ENCODE results near the gene AREL1.

Gene AREL1

DNA sequence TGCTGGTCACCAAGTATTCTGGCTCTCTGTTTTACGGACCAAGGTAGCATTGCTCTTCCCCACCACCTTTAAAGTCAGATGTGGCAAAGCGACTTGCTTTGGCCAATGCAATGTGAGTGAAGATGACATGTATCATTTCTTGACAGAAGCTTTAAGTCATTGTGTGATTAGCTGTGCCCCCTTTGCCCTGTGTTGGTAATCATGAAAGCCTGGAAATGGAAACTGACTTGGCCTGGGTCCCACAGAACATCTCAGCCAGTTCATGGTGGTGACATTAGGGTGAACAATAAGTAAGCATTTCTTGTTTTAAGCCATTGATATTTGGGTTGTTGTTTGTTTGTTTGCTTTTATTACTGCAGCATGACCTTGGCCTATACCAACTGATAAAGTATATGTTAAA, 34.4 kb upstream of the AREL1 start:
- DNase-seq (ENCODE audit: low spot score) = no peak
- Histone ChIP-seq H3K27ac (ENCODE audit: poor library complexity, severe bottlenecking) (no peak overlapping the region), H3K9me3 (ENCODE audit: severe bottlenecking) (no peaks in the 10 kb centered on the region), H3K36me3 (ENCODE audit: low read depth) (no peaks in the 10 kb centered on the region), H3K27me3 (ENCODE audit: insufficient read depth, poor library complexity, severe bottlenecking) (no peaks in the 10 kb centered on the region), H3K4me3 (ENCODE audit: severe bottlenecking) (no peak overlapping the region), H3K4me1 (ENCODE audit: insufficient read depth, poor library complexity, severe bottlenecking) (no peaks in the 10 kb centered on the region)
- TF ChIP-seq, protein P1, sequence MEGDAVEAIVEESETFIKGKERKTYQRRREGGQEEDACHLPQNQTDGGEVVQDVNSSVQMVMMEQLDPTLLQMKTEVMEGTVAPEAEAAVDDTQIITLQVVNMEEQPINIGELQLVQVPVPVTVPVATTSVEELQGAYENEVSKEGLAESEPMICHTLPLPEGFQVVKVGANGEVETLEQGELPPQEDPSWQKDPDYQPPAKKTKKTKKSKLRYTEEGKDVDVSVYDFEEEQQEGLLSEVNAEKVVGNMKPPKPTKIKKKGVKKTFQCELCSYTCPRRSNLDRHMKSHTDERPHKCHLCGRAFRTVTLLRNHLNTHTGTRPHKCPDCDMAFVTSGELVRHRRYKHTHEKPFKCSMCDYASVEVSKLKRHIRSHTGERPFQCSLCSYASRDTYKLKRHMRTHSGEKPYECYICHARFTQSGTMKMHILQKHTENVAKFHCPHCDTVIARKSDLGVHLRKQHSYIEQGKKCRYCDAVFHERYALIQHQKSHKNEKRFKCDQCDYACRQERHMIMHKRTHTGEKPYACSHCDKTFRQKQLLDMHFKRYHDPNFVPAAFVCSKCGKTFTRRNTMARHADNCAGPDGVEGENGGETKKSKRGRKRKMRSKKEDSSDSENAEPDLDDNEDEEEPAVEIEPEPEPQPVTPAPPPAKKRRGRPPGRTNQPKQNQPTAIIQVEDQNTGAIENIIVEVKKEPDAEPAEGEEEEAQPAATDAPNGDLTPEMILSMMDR (IDR thresholded peaks at IDR 0.05; ENCODE audit: poor library complexity, severe bottlenecking) = no peak
- no peak for ATAC-seq (ENCODE audit: low read depth)

DNA sequence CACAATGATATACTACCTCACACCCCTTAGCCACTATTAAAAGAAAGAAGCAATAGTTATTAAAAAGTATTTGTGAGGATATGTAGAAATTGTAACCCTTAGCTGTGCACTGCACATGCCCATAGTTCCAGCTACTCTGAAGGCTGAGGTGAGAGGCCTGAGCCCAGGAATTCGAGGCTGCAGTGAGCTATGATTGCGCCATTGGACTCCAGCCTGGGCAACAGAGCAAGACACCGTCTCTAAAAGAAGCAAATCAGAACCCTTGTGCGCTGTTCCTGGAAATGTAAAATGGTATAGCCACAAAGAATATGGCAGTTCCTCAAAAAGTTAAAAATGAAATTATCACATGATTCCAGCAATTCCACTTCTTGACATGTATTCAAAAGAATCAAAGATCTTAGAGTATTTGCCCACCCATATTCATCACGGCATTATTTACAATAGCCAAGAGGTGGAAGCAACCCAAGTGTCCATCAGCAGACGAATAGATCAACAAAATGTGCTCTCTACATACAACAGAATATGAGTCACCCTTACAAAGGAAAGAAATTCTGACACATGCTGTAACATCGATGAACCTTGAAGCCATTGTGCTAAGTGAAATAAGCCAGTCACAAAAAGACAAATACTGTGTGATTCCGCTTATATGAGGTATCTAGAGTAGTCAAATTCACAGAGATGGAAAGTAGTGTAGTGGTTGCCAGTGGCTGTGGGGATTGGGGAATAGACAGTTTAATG, 26.6 kb upstream of the AREL1 start:
- H3K4me3 ChIP-seq (ENCODE audit: severe bottlenecking) = no peak overlapping the region
- ATAC-seq (ENCODE audit: low read depth) = peak; percentile 29; the same call in 1 of the 3 replicates
- H3K9me3 ChIP-seq (ENCODE audit: severe bottlenecking) = no peaks in the 10 kb centered on the region
- no peaks in the 10 kb centered on the region for H3K4me1 ChIP-seq (ENCODE audit: insufficient read depth, poor library complexity, severe bottlenecking)
- H3K27me3 ChIP-seq (ENCODE audit: insufficient read depth, poor library complexity, severe bottlenecking) = no peaks in the 10 kb centered on the region
- H3K36me3 ChIP-seq (ENCODE audit: low read depth) = peaks cover 48% of the 10 kb centered on the region
- no peak for DNase-seq (ENCODE audit: low spot score)
- TF ChIP-seq, protein P1 (IDR thresholded peaks at IDR 0.05; ENCODE audit: poor library complexity, severe bottlenecking) = no peak
- no peak overlapping the region for H3K27ac ChIP-seq (ENCODE audit: poor library complexity, severe bottlenecking)

GRCh38 chr14:74737753-74738325, 25.0 kb upstream of the AREL1 start:
- H3K9me3 ChIP-seq (ENCODE audit: severe bottlenecking) = no peaks in the 10 kb centered on the region
- TF ChIP-seq, protein P1 (IDR thresholded peaks at IDR 0.05; ENCODE audit: poor library complexity, severe bottlenecking) = no peak
- peaks cover 61% of the 10 kb centered on the region for H3K36me3 ChIP-seq (ENCODE audit: low read depth)
- ATAC-seq (ENCODE audit: low read depth) (peak; percentile 53; the same call in 1 of the 3 replicates), DNase-seq (ENCODE audit: low spot score) (no peak)
- H3K27me3 ChIP-seq (ENCODE audit: insufficient read depth, poor library complexity, severe bottlenecking) = no peaks in the 10 kb centered on the region
- no peak overlapping the region for H3K4me3 ChIP-seq (ENCODE audit: severe bottlenecking)
- no peaks in the 10 kb centered on the region for H3K4me1 ChIP-seq (ENCODE audit: insufficient read depth, poor library complexity, severe bottlenecking)
- no peak overlapping the region for H3K27ac ChIP-seq (ENCODE audit: poor library complexity, severe bottlenecking)

GRCh38 chr14:74735125-74735524, 22.2 kb upstream of the AREL1 start:
- Histone ChIP-seq H3K36me3 (ENCODE audit: low read depth) (peaks cover 80% of the 10 kb centered on the region), H3K27ac (ENCODE audit: poor library complexity, severe bottlenecking) (no peak overlapping the region), H3K4me1 (ENCODE audit: insufficient read depth, poor library complexity, severe bottlenecking) (no peaks in the 10 kb centered on the region), H3K4me3 (ENCODE audit: severe bottlenecking) (no peak overlapping the region), H3K27me3 (ENCODE audit: insufficient read depth, poor library complexity, severe bottlenecking) (no peaks in the 10 kb centered on the region), H3K9me3 (ENCODE audit: severe bottlenecking) (no peaks in the 10 kb centered on the region)
- TF ChIP-seq, protein P1 (IDR thresholded peaks at IDR 0.05; ENCODE audit: poor library complexity, severe bottlenecking) = no peak
- ATAC-seq (ENCODE audit: low read depth) = no peak
- DNase-seq (ENCODE audit: low spot score) = no peak

- H3K27me3 ChIP-seq (ENCODE audit: insufficient read depth, poor library complexity, severe bottlenecking) = no peaks in the 10 kb centered on the region
- H3K4me3 ChIP-seq (ENCODE audit: severe bottlenecking) = no peak overlapping the region
- H3K36me3 ChIP-seq (ENCODE audit: low read depth) = peaks cover 77% of the 10 kb centered on the region
- no peak overlapping the region for H3K27ac ChIP-seq (ENCODE audit: poor library complexity, severe bottlenecking)
- no peaks in the 10 kb centered on the region for H3K9me3 ChIP-seq (ENCODE audit: severe bottlenecking)
- no peaks in the 10 kb centered on the region for H3K4me1 ChIP-seq (ENCODE audit: insufficient read depth, poor library complexity, severe bottlenecking)
- no peak for DNase-seq (ENCODE audit: low spot score)
- TF ChIP-seq, protein P1 (IDR thresholded peaks at IDR 0.05; ENCODE audit: poor library complexity, severe bottlenecking) = no peak
- ATAC-seq (ENCODE audit: low read depth) = no peak
These were observed 20.3 kb upstream of the AREL1 start for GRCh38 chr14:74733221-74733620.
